Memory B cell (primary cell): ENCODE data around the gene MIB2.
"Not testable (repeated sequence)": the region's sequence is repeated elsewhere in the genome, so short reads cannot be mapped to it uniquely, and the experiment has no call there.

Experiments
- ATAC-seq: fragments of 150-1000 bp; cut with Tn5 transposase; 2 replicates; pipeline ENCODE4 v1.10.0; 2021; ENCODE audit warnings: low read depth, mild to moderate bottlenecking, moderate library complexity
- DNase-seq, 2 donors: peaks; one replicate each; pipeline ENCODE4 v3.0.0; 2022; ENCODE audit warnings: low spot score in 2 of 2
- H3K27ac Mint-ChIP-seq: one replicate; pipeline ENCODE4 v1.8.0; 2022; ENCODE audit warnings: mild to moderate bottlenecking, moderate library complexity, mixed read lengths
- H3K27me3 Mint-ChIP-seq: one replicate; pipeline ENCODE4 v1.8.0; 2022; ENCODE audit warnings: mixed read lengths
- H3K36me3 Mint-ChIP-seq: one replicate; pipeline ENCODE4 v1.8.0; 2022; ENCODE audit warnings: mild to moderate bottlenecking, mixed read lengths
- H3K4me1 Mint-ChIP-seq: one replicate; pipeline ENCODE4 v1.8.0; 2022; ENCODE audit warnings: mixed read lengths
- H3K4me3 Mint-ChIP-seq: one replicate; pipeline ENCODE4 v1.8.0; 2022; ENCODE audit warnings: mild to moderate bottlenecking, moderate library complexity, mixed read lengths
- H3K9me3 Mint-ChIP-seq: one replicate; pipeline ENCODE4 v1.8.0; 2022; ENCODE audit warnings: mixed read lengths

MIB2 gene

GRCh38 chr1:1593834-1594601, 21.3 kb upstream of the MIB2 start:
- H3K9me3 Mint-ChIP-seq = no peaks in the 10 kb centered on the region
- no peak overlapping the region for H3K27ac Mint-ChIP-seq
- H3K27me3 Mint-ChIP-seq = peaks cover 4% of the 10 kb centered on the region
- DNase-seq (no peak), ATAC-seq (no peak)
- no peaks in the 10 kb centered on the region for H3K4me1 Mint-ChIP-seq
- H3K36me3 Mint-ChIP-seq = no peaks in the 10 kb centered on the region
- H3K4me3 Mint-ChIP-seq = no peak overlapping the region

- Mint-ChIP-seq H3K4me1 (no peaks in the 10 kb centered on the region), H3K9me3 (no peaks in the 10 kb centered on the region), H3K4me3 (no peak overlapping the region), H3K27me3 (peaks cover 6% of the 10 kb centered on the region), H3K36me3 (no peaks in the 10 kb centered on the region), H3K27ac (no peak overlapping the region)
- ATAC-seq = peak; percentile 36
- DNase-seq = no peak
Measured at GRCh38 chr1:1594602-1595260, 20.6 kb upstream of the MIB2 start.

GRCh38 chr1:1595341-1595740, 20.0 kb upstream of the MIB2 start:
- H3K36me3 Mint-ChIP-seq, H3K4me1 Mint-ChIP-seq, ATAC-seq, H3K27me3 Mint-ChIP-seq, H3K4me3 Mint-ChIP-seq, H3K27ac Mint-ChIP-seq, DNase-seq, H3K9me3 Mint-ChIP-seq: not testable (repeated sequence)

- DNase-seq (no peak), ATAC-seq (no peak)
- H3K9me3 Mint-ChIP-seq = no peaks in the 10 kb centered on the region
- H3K4me3 Mint-ChIP-seq = no peak overlapping the region
- no peaks in the 10 kb centered on the region for H3K36me3 Mint-ChIP-seq
- H3K27me3 Mint-ChIP-seq = peaks cover 6% of the 10 kb centered on the region
- H3K27ac Mint-ChIP-seq = no peak overlapping the region
- no peaks in the 10 kb centered on the region for H3K4me1 Mint-ChIP-seq
Measured at GRCh38 chr1:1596493-1597274, 18.6 kb upstream of the MIB2 start.

GRCh38 chr1:1597275-1597930, 17.9 kb upstream of the MIB2 start:
- Mint-ChIP-seq H3K4me3 (peak overlapping the region; percentile 21), H3K36me3 (no peaks in the 10 kb centered on the region), H3K4me1 (no peaks in the 10 kb centered on the region), H3K27ac (no peak overlapping the region), H3K27me3 (peaks cover 6% of the 10 kb centered on the region), H3K9me3 (no peaks in the 10 kb centered on the region)
- ATAC-seq (peak; percentile 73), DNase-seq (no peak)

GRCh38 chr1:1598051-1598719, 17.1 kb upstream of the MIB2 start:
- peaks cover 6% of the 10 kb centered on the region for H3K27me3 Mint-ChIP-seq
- no peak for ATAC-seq
- no peak for DNase-seq
- no peaks in the 10 kb centered on the region for H3K9me3 Mint-ChIP-seq
- peaks cover 5% of the 10 kb centered on the region for H3K4me1 Mint-ChIP-seq
- peak overlapping the region; percentile 21 for H3K4me3 Mint-ChIP-seq
- no peaks in the 10 kb centered on the region for H3K36me3 Mint-ChIP-seq
- H3K27ac Mint-ChIP-seq = no peak overlapping the region

- peak overlapping the region; percentile 86 for H3K4me3 Mint-ChIP-seq
- DNase-seq = no peak
- no peaks in the 10 kb centered on the region for H3K9me3 Mint-ChIP-seq
- H3K27me3 Mint-ChIP-seq = peaks cover 6% of the 10 kb centered on the region
- peaks cover 5% of the 10 kb centered on the region for H3K4me1 Mint-ChIP-seq
- H3K36me3 Mint-ChIP-seq = no peaks in the 10 kb centered on the region
- no peak for ATAC-seq
- no peak overlapping the region for H3K27ac Mint-ChIP-seq
Measured at GRCh38 chr1:1598720-1599029, 16.6 kb upstream of the MIB2 start.

- Mint-ChIP-seq H3K9me3 (no peaks in the 10 kb centered on the region), H3K27ac (no peak overlapping the region), H3K36me3 (no peaks in the 10 kb centered on the region), H3K4me1 (peaks cover 5% of the 10 kb centered on the region), H3K27me3 (peaks cover 6% of the 10 kb centered on the region), H3K4me3 (peak overlapping the region; percentile 86)
- DNase-seq = no peak
- peak; percentile 34 for ATAC-seq
Measured at GRCh38 chr1:1599030-1599934, 16.0 kb upstream of the MIB2 start.

- Mint-ChIP-seq H3K27me3 (peaks cover 9% of the 10 kb centered on the region), H3K4me3 (peak within 1 kb of the TSS; percentile 86), H3K36me3 (no peaks in the 10 kb centered on the region), H3K4me1 (peaks cover 5% of the 10 kb centered on the region), H3K27ac (no peak within 1 kb of the TSS), H3K9me3 (no peaks in the 10 kb centered on the region)
- ATAC-seq (peak; percentile 27), DNase-seq (no peak)
Measured at GRCh38 chr1:1599935-1600860, 15.1 kb upstream of the MIB2 start, which contains the start of gene FNDC10. FNDC10 (minus strand) TSS chr1:1600135; CDS start chr1:1600015, 120 bp downstream.

GRCh38 chr1:1600861-1601563, 14.3 kb upstream of the MIB2 start:
- Mint-ChIP-seq H3K9me3 (no peaks in the 10 kb centered on the region), H3K4me1 (peaks cover 5% of the 10 kb centered on the region), H3K36me3 (no peaks in the 10 kb centered on the region), H3K27ac (no peak overlapping the region), H3K27me3 (peaks cover 9% of the 10 kb centered on the region), H3K4me3 (peak overlapping the region; percentile 75)
- no peak for DNase-seq
- no peak for ATAC-seq

GRCh38 chr1:1601564-1602303, 13.6 kb upstream of the MIB2 start:
- Mint-ChIP-seq H3K9me3 (no peaks in the 10 kb centered on the region), H3K4me1 (peaks cover 6% of the 10 kb centered on the region), H3K27me3 (peaks cover 9% of the 10 kb centered on the region), H3K36me3 (no peaks in the 10 kb centered on the region), H3K27ac (no peak overlapping the region), H3K4me3 (no peak overlapping the region)
- ATAC-seq (no peak), DNase-seq (no peak)
